GM15510 (cell line): Measurements from ENCODE around the gene OGT.

Experiments used
- POLR2A ChIP-seq: IDR thresholded peaks from 3 replicates; pipeline ENCODE4 v1.6.1; 2011; ENCODE audit warnings: borderline replicate concordance; ENCODE audit not compliant: insufficient read length; ENCODE audit errors: extremely low read depth

The OGT gene

GRCh38 chrX:71565474-71566041 is 32.7 kb downstream of the OGT start:
- no peak for TF ChIP-seq POLR2A

- no peak for TF ChIP-seq POLR2A
Measured at GRCh38 chrX:71573590-71573989, 40.7 kb downstream of the OGT start.

GRCh38 chrX:71577682-71578081 is 44.8 kb downstream of the OGT start:
- no peak for TF ChIP-seq POLR2A

- TF ChIP-seq POLR2A: no peak
Measured at GRCh38 chrX:71578253-71579135, 45.6 kb downstream of the OGT start, which contains the start of gene GCNA. Gene GCNA, plus strand, starts transcription at chrX:71578437. Its CDS starts 2,385 bp downstream, at chrX:71580822.

- no peak for TF ChIP-seq POLR2A
Measured at GRCh38 chrX:71579136-71579989, 46.5 kb downstream of the OGT start.

GRCh38 chrX:71579990-71580380 is 47.1 kb downstream of the OGT start:
- no peak for TF ChIP-seq POLR2A

GRCh38 chrX:71581210-71581609 is 48.3 kb downstream of the OGT start:
- no peak for TF ChIP-seq POLR2A

GRCh38 chrX:71586929-71587328 is 54.0 kb downstream of the OGT start:
- TF ChIP-seq POLR2A: no peak

- TF ChIP-seq POLR2A: no peak
Measured at GRCh38 chrX:71599965-71600364, 67.1 kb downstream of the OGT start.

- no peak for TF ChIP-seq POLR2A
Measured at GRCh38 chrX:71603618-71604017, 70.7 kb downstream of the OGT start.

GRCh38 chrX:71604141-71604540 is 71.2 kb downstream of the OGT start:
- TF ChIP-seq POLR2A: no peak

GRCh38 chrX:71604796-71605568 is 72.1 kb downstream of the OGT start:
- TF ChIP-seq POLR2A: no peak

GRCh38 chrX:71606536-71607216 is 73.8 kb downstream of the OGT start:
- no peak for TF ChIP-seq POLR2A

GRCh38 chrX:71607488-71607887 is 74.6 kb downstream of the OGT start:
- no peak for TF ChIP-seq POLR2A
